Suprapubic skin (tissue), 3 donors: Measurements from ENCODE around the gene OLFML2A.

Source experiments
- CTCF ChIP-seq, 2 donors: fragments of 200-600 bp in 1 of 2; fragments of 450-650 bp in 1 of 2; sonication (generic) in 1 of 2; IDR thresholded peaks; one replicate each; pipeline ENCODE4 v1.5.1; 2016 to 2019; ENCODE audit warnings: antibody characterized with exemption in 2 of 2, mild to moderate bottlenecking in 1 of 2, moderate library complexity in 1 of 2
- POLR2A ChIP-seq, 2 donors: fragments of 450-650 bp; IDR thresholded peaks; one replicate each; pipeline ENCODE4 v1.6.1; 2017; ENCODE audit warnings: antibody characterized with exemption in 2 of 2, mild to moderate bottlenecking in 2 of 2, moderate library complexity in 2 of 2

GRCh38 chr9:124739360-124739759, 37.6 kb upstream of the OLFML2A start:
- TF ChIP-seq CTCF (IDR thresholded peaks at IDR 0.05) (no peak), POLR2A (IDR thresholded peaks at IDR 0.05) (no peak)
